SU-DHL-6 (cell line): ENCODE data around the gene ITPR2.

Source experiments
- EZH2phosphoT487 ChIP-seq: fragments of 200-600 bp; sonication (generic), shearing (Covaris generic); conservative IDR thresholded peaks from 2 replicates; pipeline ENCODE4 v1.6.1; 2018; ENCODE audit warnings: mild to moderate bottlenecking, antibody characterized with exemption, low read length, moderate library complexity, mixed read lengths
- TF ChIP-seq, protein P1 (sequence below): fragments of 200-600 bp; sonication (generic); IDR thresholded peaks from one replicate; pipeline ENCODE4 v1.5.1; 2017; ENCODE audit warnings: antibody characterized with exemption, mild to moderate bottlenecking, low read length, moderate library complexity; ENCODE audit not compliant: insufficient read depth, poor library complexity, severe bottlenecking

GRCh38 chr12:26319511-26319910 is 513.5 kb downstream of the ITPR2 start:
- TF ChIP-seq, protein P1, sequence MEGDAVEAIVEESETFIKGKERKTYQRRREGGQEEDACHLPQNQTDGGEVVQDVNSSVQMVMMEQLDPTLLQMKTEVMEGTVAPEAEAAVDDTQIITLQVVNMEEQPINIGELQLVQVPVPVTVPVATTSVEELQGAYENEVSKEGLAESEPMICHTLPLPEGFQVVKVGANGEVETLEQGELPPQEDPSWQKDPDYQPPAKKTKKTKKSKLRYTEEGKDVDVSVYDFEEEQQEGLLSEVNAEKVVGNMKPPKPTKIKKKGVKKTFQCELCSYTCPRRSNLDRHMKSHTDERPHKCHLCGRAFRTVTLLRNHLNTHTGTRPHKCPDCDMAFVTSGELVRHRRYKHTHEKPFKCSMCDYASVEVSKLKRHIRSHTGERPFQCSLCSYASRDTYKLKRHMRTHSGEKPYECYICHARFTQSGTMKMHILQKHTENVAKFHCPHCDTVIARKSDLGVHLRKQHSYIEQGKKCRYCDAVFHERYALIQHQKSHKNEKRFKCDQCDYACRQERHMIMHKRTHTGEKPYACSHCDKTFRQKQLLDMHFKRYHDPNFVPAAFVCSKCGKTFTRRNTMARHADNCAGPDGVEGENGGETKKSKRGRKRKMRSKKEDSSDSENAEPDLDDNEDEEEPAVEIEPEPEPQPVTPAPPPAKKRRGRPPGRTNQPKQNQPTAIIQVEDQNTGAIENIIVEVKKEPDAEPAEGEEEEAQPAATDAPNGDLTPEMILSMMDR: no peak
- no peak for TF ChIP-seq EZH2phosphoT487
